Right hindlimb (tissue), 1 donor: ENCODE measurements around the gene OR6P1.
A peak's percentile ranks its signal among the peaks of the same experiment; 100 is the strongest.

Experiments used
- DNase-seq: peaks from one replicate; pipeline ENCODE4 v3.0.0-alpha.2; 2018

The OR6P1 gene, protein sequence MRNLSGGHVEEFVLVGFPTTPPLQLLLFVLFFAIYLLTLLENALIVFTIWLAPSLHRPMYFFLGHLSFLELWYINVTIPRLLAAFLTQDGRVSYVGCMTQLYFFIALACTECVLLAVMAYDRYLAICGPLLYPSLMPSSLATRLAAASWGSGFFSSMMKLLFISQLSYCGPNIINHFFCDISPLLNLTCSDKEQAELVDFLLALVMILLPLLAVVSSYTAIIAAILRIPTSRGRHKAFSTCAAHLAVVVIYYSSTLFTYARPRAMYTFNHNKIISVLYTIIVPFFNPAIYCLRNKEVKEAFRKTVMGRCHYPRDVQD

DNA sequence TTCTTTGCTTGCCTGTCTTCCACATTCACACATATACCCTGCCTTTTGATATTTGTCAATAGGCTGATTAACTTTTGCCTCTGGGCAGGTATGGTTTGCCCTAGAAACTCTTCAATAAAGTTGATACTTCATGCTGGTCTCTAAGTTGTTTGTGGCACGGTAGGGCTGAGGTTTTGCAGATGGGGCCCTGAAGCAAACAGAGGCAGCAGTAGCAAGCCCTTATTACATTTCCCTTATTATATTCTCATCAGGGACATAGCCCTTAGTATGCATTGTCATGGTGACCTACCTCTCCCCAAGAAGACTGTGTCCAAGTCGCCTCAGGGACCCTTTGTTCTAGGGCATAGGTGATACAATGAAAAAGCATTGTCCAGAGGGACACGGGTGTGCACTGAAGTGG lies at the start of gene OR6P1:
OR6P1 (minus strand) TSS at position 101 of the 400 bp plus-strand sequence. CDS start 6,976 bp downstream, outside the sequence.
- DNase-seq, result no peak

DNA sequence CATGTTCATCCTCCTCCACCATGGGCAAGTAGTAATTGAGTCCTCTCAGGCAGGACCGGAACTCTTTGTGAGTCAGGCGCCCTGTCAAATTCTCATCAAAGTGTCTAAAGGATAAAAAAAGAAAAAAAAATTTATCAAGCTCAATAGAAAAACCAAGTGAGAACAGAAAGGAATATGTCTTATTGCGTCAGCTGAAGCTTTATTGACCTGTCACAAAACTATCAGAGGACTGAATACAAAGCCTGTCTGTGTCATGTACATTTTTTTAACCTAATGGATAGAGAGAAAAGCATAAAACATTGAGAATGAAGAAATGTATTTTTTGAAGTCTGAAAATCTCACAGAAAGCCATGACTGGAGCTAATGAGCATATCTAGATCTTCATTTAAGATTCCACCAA lies 43.4 kb upstream of the OR6P1 start:
- no peak for DNase-seq

DNA sequence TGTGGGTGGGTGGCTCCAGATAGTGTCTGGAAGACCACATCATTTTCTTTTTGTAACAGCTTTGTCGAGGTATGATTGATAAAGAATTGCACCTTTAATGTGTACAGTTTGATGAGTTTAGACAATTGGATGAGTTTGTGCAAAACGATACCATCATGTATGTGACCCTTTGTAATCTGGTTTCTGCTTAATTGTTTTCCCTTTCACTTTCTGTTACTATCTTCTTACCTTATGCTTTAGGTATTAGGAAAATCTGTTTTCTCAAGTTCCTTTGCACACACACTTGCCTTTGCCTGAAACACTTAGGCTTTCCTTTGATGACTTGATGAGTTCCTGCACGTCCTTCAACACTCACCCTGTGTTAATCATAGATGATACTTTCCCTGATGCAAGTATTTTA lies 41.5 kb upstream of the OR6P1 start:
- DNase-seq, result no peak

DNA sequence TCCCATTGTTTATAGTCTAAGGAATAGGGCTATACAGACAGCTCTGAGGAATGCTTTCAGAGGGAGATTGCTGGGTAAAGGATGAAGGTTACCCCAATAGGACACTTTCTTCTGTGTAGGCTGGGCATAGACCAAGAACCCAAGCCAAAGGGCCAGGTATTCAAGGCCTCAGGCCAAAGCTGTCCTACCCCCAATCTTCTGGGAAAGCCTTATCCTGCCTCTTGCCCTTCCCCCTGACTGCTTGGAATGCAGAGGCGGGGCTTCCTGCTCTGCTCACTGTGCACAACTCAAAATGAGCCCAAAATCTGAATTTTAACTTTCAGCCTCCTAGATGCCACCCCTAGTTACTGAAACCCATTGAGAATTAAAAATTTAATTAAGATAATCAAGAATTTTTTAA lies 36.9 kb upstream of the OR6P1 start:
- no peak for DNase-seq

DNA sequence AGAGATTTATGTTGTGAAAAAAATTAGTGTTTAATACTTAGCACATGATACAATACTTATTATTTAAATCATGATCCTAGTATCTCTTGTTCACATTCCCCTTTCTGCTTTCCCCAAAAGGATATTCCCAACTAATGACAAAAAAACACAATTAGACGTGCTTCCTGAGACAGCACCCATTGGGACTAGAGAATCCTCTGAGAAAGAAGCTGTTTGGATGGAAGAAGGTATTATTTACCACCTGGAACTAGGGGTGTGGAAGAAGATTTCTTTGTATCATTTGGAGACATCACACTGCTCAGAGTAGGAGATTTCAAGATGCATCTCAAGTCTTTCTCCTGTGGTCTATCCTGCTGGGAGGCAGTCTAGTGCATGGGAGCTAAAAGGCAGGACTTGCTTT lies 34.6 kb upstream of the OR6P1 start, which contains the start of gene OR10Z1:
OR10Z1 (plus strand) TSS at position 301 of the 400 bp plus-strand sequence. CDS start 1,171 bp downstream, outside the sequence.
- DNase-seq, result no peak

DNA sequence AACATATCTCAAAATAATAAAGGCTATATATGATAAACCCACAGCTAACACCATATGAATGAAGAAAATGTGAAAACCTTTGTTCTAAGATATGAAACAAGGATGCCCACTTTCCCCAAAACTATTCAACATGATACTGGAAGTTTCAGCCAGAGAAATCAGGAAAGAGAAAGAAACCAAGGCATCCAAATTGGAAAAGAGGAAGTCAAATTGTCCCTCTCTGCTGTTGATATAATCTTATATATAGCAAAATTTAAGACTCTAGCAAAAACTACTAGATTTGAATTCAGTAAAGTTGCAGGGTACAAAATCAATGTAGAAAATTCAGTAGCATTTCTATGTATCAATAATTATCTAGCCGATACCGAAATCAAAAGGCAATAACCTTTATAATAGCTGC lies 30.4 kb upstream of the OR6P1 start:
- no peak for DNase-seq

DNA sequence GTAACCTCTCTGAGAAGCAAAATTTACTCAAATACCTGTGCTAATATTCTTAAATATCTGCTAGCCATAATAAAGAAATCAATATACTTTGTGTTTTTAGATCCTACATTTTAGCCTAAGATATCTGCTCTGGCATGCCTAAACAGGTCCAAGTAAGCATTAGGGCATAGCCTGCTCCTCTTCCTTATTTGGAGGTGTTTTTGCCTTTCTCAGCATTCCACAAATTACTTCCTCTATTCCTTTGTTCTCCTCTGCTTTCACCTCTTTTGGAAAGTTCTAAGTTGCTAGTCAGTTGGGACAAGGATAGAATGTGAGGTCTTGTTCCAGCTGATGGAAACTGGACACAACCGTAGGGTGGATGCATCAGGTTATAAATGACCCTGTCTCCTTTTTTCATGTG lies 16.6 kb upstream of the OR6P1 start:
- no peak for DNase-seq

DNA sequence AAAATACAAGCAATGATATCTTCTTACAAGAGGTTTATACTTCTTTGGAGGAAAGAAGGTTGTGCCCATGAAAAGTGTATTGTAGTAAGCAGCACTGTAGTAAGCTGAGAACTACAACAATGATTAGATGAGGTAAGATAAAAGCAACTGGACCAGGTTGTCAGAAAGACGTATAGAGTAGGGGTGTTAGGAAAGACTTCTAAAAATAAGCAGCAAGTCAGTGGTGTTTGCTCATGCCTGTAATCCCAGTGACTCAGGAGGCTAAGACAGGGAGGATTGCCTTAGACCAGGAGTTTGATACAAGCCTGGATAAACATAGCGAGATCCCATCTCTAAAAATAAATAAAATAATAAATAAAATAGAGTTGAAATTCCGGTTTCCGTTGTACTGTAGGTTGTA lies 13.6 kb upstream of the OR6P1 start:
- no peak for DNase-seq

DNA sequence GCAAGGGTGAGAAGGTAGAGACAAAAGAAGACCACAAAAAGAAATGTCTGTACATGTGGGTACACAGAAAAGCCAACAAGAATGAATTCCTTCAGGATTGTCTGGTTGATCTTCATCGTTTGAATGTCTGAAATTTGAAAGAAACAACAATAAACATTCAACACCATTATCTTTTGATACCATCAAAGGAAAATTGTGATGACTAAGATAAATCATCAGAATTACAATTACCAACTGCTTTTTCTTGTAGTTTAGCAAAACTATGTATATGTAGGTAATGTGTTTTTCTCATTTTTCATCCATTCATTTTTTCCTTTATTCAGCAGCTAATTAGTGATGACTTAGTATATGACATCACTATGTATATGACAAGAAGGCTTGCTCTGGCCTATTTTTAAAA lies 9.4 kb upstream of the OR6P1 start, which contains the start of gene OR10X1:
OR10X1 (minus strand) TSS at position 167 of the 400 bp plus-strand sequence; CDS start at position 167, 0 bp downstream.
- DNase-seq, result no peak

DNA sequence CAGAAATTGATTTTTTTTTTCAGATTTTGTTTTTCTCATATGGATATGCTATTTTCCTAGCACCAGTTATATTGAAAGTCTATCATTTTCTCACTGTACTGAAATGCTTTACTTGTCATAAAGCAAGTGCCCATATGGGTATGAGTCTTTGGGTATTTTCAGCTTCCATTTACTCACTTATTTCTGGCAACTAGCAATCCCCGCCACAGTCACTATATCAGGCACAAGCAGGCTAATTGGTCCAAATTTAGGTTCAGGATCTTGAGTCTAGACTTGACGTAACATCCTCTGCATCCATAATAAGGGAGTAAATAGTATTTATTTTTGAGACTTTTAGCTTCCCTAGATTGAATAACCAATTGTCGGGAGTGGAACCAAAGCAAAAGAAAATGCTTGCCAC lies 7.2 kb upstream of the OR6P1 start:
- no peak for DNase-seq

DNA sequence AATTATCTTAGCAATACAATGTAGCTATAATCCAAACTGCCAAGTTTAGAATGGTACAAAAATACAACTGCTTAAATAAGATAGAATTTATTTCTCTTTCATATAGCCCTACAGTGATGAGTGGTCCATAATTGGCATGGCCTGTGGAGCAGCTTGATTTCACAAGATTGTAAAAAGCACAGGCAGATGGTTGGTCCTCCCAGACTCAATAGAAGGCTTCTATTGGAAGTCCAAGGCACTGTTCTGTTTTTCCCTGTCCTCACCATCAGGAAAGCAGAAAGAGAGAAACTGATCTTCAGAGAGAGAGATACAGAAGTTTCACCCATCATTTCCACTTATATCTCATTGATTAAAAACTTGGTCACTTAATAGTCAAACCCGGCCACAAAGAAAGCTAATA lies 1.8 kb upstream of the OR6P1 start:
- DNase-seq, result no peak

DNA sequence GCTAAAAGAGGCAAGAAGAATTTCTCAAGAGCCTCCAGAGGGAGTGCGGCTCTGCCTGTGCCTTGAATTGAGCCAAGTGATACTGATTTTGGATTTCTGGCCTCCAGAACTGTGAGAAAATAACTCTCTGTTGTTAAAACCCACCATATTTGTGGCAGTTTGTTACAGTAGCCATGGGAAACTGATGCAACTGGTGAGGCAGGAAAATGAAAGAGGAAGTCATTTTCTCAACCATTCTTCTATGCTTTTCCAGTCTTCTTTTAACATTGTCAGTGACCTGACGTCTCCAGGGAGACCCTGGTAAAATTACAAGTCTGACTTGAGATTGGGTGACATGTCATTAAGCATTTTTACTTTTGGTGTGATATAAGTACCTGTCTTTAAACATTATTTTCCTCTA lies 5.8 kb downstream of the OR6P1 start:
- no peak for DNase-seq

DNA sequence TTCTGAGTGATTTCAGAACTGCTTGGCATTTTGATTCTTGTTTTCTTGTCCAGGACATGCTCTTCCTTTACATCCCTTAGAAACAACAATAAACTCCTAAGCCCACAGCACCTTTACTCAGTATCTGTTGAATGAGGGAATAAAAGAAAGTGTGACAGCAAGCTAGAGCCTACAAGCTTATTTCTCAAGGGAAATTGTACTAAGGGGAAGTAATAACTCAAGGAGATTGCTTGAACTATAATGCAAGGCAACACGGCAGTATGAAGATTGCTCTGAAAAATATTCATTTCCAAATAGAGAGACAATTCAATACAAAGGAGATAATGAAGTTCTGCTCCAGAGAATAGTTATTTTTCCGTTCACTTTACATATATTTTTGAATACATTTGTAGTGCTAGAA lies 6.5 kb downstream of the OR6P1 start:
- no peak for DNase-seq

DNA sequence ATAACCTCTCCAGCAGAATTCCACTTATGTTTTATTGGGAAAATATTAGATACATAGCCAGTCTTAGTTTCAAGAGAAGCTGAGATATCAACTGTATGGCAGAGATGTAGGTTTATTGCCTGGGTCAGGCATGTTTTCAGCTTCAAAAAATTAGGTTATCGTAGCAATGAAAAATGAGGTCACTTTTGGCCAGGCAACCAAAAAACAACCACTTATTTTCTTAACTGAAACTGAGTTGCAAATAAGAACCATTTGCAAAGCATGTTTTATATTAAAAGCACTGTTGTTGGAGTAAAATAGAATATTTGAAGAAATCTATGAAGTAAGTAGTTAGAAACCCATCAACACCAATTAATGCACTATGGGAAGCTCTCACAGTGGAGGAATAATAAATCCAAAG lies 10.7 kb downstream of the OR6P1 start:
- no peak for DNase-seq

DNA sequence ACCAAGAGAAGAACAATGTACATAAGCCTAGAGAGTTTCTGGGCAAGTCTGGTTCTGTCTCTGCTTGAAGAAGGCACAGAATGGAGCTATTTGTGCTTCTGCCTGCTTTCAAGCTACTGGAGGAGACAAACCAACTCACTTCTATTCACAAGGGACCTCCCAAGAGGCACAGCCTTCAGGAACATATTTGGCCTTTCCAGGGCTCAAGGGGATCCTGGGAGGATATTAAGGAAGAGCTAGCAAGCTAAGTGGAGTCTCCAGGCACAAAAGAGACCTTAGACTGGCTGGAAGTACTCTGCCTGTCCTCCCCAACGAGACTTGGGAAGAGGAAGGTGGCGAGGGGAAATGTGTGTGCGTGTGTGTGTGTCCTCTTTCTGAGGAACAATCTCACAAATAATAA lies 16.0 kb downstream of the OR6P1 start, which contains the start of gene OR6Y1:
OR6Y1 (minus strand) TSS at position 54 of the 400 bp plus-strand sequence. CDS start 6,300 bp downstream, outside the sequence.
- no peak for DNase-seq

DNA sequence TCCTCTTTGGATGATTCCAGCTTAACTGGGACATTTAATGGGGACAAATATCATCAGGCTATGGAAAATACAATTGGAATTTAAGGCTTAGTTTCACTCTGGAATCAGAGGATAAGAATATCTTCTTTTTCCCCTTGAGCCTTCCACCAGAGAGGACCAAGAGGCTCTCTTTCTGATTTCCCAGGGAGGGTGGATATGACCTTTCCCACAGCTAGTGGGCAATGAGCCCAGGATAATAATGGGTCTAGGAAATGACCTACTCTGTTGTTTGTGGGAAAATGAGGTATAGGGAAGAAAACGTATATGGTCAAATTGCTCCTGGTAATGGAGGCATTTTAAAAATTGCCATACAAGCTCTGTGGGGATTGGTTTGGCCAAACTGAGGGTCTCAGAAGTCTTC lies 18.1 kb downstream of the OR6P1 start:
- DNase-seq, result peak; percentile 38

DNA sequence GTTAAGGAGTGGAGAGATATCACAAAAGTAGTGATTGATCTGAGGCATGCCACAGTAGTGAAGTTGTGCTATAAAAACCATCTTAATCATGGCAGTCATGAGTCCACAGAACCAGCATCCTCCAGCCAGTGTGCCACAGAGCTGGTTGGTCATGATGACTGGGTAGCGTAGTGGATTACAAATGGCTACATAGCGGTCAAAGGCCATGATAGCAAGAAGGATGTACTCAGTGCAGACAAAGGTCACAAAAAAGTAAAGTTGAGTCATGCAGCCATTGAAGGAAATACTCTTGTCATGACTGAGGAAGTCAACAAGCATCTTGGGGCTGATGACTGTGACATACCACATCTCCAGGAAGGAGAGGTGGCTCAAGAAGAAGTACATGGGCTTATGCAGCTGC lies 22.8 kb downstream of the OR6P1 start:
- no peak for DNase-seq

DNA sequence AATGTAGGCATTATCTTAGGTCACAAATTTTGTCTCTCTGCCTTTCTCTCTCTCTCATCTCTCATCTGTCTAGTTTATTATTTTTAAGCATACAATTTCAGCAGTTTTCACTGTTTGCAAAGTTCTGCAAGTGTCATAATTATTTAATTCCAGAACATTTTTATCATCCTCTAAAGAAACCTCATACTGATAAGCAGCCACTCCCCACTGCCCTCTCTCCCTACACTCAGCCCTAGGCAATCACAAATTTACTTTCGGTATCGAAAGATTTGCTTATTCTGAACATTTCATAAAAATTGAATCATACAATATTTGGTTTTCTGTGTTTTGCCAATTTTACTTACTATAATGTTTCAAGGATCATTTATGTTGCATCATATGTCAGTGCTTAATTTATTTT lies 32.8 kb downstream of the OR6P1 start:
- DNase-seq, result no peak

DNA sequence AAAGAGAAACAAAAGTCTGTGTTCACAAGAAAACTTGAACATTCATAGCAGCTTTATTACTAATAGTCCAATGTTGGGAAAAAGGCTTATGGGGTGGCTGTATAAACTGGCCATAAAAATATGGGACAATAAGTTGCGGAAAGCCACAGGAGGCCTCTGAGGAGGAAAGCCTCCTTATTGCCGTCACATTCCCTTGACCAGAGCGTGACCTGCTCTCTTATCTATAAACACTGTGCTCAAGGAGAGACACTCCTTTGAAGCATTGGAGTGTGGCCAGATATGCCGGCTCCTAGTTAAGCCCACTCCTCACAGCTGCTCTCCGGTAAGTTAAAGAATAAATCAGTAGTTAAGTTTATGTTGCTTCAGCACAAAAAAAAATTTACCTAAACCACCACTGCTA lies 35.9 kb downstream of the OR6P1 start:
- DNase-seq, result no peak

DNA sequence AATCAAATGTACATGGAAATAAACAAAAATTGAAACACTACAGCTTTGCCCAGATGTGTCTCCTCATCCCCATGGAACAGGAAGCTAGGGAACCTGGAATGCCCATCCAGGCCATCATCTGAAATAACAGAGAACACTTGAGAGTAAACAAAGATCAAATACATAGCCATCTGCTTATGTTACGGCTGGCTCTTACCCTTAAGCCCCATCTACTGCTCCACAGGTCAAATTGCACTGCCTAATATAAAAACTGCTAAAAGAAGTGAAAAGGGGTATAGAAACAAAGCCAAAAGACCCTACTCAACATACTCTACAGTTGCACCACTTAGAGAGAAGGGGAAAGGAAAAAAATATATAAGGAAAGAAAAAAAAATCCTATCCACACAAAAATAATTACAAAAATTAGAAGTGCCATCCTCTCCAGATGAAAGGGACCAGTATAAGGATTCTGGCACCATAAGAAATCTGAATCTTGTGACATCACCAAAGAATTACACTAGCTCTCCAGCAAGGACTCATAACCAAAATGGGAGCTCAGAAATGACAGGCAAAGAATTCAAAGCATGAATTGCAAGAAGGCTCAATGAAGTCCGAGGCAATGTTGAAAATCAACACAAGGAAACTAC lies 43.1 kb downstream of the OR6P1 start:
- DNase-seq, result no peak

DNA sequence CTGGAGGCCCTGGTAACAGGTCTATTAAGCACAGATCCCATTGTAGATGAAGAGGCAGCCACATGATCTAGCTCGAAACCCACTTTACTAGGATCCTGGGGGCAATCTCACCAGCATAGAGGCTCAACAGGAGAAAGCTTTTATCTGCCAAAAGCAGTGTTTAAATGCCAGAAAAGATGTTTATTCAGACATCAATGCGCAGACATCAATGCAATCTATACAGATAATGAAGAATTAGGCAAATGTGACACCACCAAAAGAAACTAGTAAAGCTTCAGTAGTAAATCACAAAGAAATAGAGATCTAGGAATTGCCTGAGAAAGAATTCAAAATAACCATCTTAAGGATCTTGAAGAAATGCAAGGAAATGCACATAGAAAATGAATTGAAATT lies 48.7 kb downstream of the OR6P1 start:
- DNase-seq, result no peak

DNA sequence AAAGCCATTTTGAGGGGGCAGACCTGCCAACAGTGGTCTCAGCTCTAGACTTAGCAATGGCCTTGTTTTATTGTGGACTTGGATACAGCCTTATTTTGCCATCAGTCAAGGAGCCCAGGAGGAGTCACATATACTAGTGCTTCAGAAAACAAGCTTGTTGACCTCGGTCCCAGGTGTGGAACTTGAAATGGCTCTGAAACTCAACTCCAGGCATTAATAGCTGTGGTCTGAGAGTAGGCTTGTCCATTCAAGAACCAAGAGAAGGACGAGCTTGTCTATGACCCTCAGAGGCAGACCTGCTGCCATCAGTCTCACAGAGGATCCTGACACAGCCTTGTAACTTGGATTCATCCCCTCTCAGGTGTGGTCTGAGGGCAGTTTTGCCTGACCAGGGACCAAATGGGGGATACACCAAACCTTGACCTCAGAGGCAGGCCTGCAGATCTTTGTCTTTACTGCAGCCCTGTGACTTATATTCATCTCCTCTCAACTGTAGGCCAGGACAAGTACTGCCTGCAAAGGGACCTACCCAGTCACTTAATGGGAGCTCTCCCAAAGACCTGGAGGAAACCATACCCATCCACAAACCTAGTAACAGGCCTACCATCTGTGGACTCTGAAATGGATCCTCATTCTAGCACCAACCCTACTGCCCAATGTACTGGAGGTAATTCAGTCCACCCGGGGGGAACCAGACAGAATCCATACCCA lies 49.3 kb downstream of the OR6P1 start:
- no peak for DNase-seq

DNA sequence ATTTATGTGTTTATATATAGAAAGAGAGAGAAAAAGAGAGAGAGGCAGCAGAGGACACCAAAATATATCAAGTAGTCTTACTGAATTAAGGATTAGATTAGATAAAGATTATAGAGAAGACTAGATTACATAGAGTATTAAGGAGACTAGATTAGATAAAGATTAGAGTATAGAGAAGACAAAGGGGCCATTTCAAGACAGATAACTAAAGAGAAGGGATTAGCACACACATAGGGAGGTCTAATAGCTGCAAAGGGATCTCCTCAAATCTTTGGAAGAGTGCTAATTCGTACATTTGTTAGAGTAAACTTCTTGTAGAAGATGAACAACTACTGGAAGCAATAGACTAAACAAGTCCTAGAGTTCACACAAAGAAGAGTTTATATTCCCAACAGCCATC lies 50.4 kb downstream of the OR6P1 start:
- DNase-seq, result no peak

DNA sequence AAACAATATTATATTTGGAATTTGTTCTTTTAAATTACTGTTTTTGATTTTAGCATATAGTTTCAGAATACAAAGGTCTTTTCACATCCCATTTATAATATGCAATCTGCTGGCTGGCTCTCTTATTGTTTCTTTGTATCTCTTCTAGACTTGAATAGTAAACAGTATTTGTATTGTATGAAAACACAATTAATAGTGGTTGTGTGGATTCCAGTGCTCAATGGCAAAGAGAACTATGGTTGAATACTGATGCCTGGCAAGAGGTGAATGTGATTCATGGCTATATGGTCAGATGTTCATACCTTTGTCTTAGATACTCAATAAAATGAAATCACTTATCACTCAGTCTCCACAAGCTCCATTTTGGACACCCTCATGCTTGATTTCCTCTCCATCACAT lies 53.4 kb downstream of the OR6P1 start:
- no peak for DNase-seq
